ENCODE data around the gene SH3GL1.

SH3GL1 gene

DNA sequence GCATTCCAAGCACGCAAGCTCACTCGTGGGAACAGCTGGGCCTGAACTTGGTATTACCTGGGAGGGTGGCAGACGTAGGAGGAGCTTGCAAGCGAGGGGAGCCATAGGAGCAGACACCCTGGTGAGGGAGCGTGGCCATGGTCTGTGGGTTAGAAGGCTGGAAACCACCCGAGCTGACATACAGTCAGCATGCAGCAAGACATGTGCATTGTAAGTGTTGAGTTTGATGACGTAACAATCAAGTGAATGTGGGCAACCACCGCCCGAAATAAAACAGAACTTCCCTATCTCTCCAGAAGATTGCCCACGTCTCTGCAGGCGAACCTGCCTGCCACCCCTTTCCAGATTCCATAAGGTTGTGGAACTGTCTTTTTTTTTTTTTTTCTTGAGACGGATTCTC is 30.4 kb upstream of the SH3GL1 start:
- no peak for DNase-seq (ENCODE audit: low read depth)

DNA sequence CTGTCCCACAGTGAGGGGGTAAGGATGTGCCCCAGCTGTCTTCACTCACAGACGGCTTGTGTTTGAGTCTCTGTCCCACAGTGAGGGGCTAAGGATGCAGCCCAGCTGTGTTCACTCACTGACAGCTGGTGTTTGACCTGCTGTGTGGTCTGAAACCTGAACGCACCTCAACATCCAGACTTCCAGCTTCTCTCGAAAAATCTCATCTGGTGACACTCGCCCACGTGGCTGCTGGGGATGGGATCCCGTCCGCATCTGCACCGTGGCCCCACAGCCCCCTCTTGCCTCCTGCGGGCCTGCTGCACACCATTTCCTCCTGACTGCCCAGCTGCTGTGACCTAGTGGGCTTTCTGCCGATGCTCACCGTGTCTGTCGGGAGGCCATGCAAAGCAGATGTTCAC is 29.4 kb upstream of the SH3GL1 start:
- no peak for DNase-seq (ENCODE audit: low read depth)
- TF ChIP-seq, protein P1, sequence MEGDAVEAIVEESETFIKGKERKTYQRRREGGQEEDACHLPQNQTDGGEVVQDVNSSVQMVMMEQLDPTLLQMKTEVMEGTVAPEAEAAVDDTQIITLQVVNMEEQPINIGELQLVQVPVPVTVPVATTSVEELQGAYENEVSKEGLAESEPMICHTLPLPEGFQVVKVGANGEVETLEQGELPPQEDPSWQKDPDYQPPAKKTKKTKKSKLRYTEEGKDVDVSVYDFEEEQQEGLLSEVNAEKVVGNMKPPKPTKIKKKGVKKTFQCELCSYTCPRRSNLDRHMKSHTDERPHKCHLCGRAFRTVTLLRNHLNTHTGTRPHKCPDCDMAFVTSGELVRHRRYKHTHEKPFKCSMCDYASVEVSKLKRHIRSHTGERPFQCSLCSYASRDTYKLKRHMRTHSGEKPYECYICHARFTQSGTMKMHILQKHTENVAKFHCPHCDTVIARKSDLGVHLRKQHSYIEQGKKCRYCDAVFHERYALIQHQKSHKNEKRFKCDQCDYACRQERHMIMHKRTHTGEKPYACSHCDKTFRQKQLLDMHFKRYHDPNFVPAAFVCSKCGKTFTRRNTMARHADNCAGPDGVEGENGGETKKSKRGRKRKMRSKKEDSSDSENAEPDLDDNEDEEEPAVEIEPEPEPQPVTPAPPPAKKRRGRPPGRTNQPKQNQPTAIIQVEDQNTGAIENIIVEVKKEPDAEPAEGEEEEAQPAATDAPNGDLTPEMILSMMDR (conservative IDR thresholded peaks at IDR 0.05; ENCODE audit: low read depth, low read length) = no peak

More for the DNA sequence above, 30.4 kb upstream of the SH3GL1 start:
- no peak overlapping the region for H3K4me3 ChIP-seq (ENCODE audit: low read length)
- TF ChIP-seq, protein P1 (conservative IDR thresholded peaks at IDR 0.05; ENCODE audit: low read depth, low read length) = no peak

DNA sequence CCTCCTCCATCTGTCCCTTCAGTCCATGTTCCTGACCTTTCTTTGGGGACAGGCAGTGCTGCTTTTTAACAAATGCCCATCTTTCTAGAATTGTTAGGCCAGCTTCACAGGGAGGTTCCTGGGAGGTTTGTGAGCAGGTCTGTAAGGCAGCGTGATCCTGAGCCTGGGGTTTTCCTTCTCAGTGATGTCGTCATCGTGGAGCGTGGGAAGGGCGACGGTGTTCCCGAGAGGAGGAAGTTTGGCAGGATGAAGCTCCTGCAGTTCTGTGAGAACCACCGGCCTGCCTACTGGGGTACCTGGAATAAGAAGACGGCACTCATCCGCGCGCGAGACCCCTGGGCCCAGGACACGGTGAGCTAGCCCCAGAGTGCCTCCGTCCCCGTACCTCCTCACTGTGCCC is 28.9 kb upstream of the SH3GL1 start:
- no peak overlapping the region for H3K4me3 ChIP-seq (ENCODE audit: low read length)
- DNase-seq (ENCODE audit: low read depth) = no peak
- TF ChIP-seq, protein P1 (conservative IDR thresholded peaks at IDR 0.05; ENCODE audit: low read depth, low read length) = no peak

More for the DNA sequence above, 29.4 kb upstream of the SH3GL1 start:
- H3K4me3 ChIP-seq (ENCODE audit: low read length) = no peak overlapping the region

GRCh38 chr19:4428326-4428975 is 28.1 kb upstream of the SH3GL1 start:
- H3K4me3 ChIP-seq (ENCODE audit: low read length) = no peak overlapping the region
- TF ChIP-seq, protein P1 (conservative IDR thresholded peaks at IDR 0.05; ENCODE audit: low read depth, low read length) = no peak
- no peak for DNase-seq (ENCODE audit: low read depth)

GRCh38 chr19:4425537-4425936 is 25.2 kb upstream of the SH3GL1 start:
- no peak overlapping the region for H3K4me3 ChIP-seq (ENCODE audit: low read length)
- no peak for DNase-seq (ENCODE audit: low read depth)
- TF ChIP-seq, protein P1 (conservative IDR thresholded peaks at IDR 0.05; ENCODE audit: low read depth, low read length) = no peak

DNA sequence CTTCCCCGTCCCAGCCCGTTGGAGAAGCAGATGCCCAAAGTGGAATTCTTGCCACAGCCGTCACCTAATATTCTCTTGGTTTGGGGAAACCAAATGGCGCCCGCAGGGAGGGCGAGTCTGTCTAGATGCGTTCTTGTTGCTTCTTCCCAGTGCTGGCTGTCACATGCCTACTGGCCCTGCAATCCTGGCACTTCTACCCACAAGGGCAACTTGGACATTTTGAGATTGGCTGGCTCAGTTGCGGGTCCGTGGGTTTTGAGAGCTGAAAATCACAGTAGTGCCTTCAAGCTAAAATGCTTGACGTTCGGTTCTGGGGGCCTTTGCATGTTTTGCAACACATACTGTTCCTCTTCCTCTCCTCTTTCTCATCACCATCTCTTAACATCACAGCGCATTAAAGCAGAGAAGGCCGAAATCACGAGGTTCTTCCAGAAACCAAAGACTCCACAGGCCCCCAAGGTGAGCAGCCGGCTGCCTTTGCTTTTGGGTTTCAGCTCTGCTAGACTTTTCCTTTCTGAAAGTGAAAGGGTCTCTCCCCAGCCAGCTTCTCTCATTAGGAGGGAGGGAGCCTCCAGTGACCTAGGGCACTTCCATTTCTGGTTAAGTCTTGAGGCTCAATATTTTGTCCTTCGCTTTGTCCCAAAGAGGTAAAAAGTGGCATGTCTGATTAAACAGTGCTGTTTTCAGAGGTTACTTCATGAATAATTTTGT is 23.2 kb upstream of the SH3GL1 start:
- TF ChIP-seq, protein P1 (conservative IDR thresholded peaks at IDR 0.05; ENCODE audit: low read depth, low read length) = no peak
- H3K4me3 ChIP-seq (ENCODE audit: low read length) = no peak overlapping the region
- no peak for DNase-seq (ENCODE audit: low read depth)

DNA sequence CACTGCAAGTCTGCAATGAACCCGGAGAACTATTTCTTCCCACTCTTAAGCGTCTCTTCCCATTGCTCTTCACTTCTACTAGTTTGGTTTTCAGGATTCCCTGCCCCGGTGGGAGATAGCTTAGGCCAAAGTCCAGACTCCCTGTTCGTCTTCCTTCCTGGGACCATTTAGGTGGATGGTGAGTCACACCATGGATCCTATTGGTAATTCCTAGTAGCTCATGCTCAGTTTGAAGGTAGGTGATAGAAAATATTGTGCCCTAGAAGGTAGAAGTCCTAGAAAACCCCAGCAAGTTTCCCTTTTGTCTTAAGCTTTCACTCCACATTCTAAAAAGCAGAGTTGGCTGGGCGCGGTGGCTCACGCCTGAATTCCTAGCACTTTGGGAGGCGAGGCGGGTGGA is 15.9 kb upstream of the SH3GL1 start:
- no peak overlapping the region for H3K4me3 ChIP-seq (ENCODE audit: low read length)
- TF ChIP-seq, protein P1 (conservative IDR thresholded peaks at IDR 0.05; ENCODE audit: low read depth, low read length) = no peak
- DNase-seq (ENCODE audit: low read depth) = no peak

All from retinal pigment epithelial cell (primary cell).